ENCODE measurements around the gene ZC3H10.

DNA sequence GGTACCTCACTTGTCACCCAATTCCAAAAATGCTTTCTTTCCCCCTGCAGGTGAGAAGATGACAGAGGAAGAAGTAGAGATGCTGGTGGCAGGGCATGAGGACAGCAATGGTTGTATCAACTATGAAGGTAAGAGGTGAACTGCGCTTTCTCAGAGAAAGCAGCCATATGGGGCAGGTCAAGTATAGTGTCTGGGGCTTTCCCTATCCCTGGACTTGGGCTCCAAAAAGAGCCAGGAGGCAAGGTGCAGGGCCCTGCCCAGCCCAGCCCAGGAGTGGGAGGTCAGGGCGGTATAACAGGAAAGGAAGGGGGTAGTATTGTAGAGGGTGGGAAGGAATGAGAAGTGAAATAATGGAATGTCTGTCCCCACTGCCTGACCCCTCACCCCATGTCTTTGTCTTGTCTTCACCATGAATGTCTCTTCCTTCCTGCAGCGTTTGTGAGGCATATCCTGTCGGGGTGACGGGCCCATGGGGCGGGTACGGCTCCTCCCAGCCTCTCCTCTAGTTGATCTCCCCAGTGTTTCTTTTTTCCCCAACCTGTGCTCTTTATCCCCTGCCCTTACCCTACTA lies 42.2 kb downstream of the ZC3H10 start:
- TF ChIP-seq, protein P1, sequence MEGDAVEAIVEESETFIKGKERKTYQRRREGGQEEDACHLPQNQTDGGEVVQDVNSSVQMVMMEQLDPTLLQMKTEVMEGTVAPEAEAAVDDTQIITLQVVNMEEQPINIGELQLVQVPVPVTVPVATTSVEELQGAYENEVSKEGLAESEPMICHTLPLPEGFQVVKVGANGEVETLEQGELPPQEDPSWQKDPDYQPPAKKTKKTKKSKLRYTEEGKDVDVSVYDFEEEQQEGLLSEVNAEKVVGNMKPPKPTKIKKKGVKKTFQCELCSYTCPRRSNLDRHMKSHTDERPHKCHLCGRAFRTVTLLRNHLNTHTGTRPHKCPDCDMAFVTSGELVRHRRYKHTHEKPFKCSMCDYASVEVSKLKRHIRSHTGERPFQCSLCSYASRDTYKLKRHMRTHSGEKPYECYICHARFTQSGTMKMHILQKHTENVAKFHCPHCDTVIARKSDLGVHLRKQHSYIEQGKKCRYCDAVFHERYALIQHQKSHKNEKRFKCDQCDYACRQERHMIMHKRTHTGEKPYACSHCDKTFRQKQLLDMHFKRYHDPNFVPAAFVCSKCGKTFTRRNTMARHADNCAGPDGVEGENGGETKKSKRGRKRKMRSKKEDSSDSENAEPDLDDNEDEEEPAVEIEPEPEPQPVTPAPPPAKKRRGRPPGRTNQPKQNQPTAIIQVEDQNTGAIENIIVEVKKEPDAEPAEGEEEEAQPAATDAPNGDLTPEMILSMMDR (conservative IDR thresholded peaks at IDR 0.05), result no peak
- TF ChIP-seq EZH2 (IDR thresholded peaks at IDR 0.05; ENCODE audit: low read depth), result no peak
